Measurements from ENCODE around the gene MASP1. TPM values are rescaled to one million over a fixed set of nuclear protein-coding genes. Genes with fewer than 3 reads are reported as not detected.
A peak's percentile ranks its signal among the peaks of the same experiment; 100 is the strongest.

MASP1 gene
- total and polyA plus RNA-seq, 4 donors = 0.88 to 6.0 (median 3.2) TPM

- DNase-seq = no peak
- 81% methylated on average over 7 of the region's 7 CpGs for WGBS, 2 donors
- intact Hi-C loops (cut with DNase I) = no loop called here
- Histone ChIP-seq H3K27ac (ENCODE audit: low read depth in 1 of 2, low read length in 2 of 2) (no peak overlapping the region), H3K9me3 (ENCODE audit: control insufficient read depth, low read length) (no peaks in the 10 kb centered on the region), H3K4me1 (ENCODE audit: control insufficient read depth in 1 of 2, insufficient read depth in 2 of 2, low read length in 2 of 2) (no peaks in the 10 kb centered on the region), H3K4me3 (ENCODE audit: low read length in 2 of 2) (no peak overlapping the region), H3K36me3 (ENCODE audit: control insufficient read depth in 1 of 2, insufficient read depth in 2 of 2, low read length in 1 of 2) (no peaks in the 10 kb centered on the region), H3K27me3 (ENCODE audit: control insufficient read depth in 1 of 2, insufficient read depth in 2 of 2, low read length in 1 of 2) (no peaks in the 10 kb centered on the region)
- no peak for ATAC-seq (ENCODE audit: low FRiP score)
Measured at GRCh38 chr3:187322291-187322690, 30.8 kb upstream of the MASP1 start.

- 72 to 76% methylated on average over 1 of the region's 1 CpG for WGBS, 2 donors
- intact Hi-C loops (cut with DNase I) = no loop called here
Measured at GRCh38 chr3:187321766-187322165, 30.2 kb upstream of the MASP1 start.

GRCh38 chr3:187319699-187320302, 28.3 kb upstream of the MASP1 start:
- Histone ChIP-seq H3K27me3 (ENCODE audit: control insufficient read depth in 1 of 2, insufficient read depth in 2 of 2, low read length in 1 of 2) (no peaks in the 10 kb centered on the region), H3K4me1 (ENCODE audit: control insufficient read depth in 1 of 2, insufficient read depth in 2 of 2, low read length in 2 of 2) (no peaks in the 10 kb centered on the region), H3K27ac (ENCODE audit: low read depth in 1 of 2, low read length in 2 of 2) (no peak overlapping the region), H3K4me3 (ENCODE audit: low read length in 2 of 2) (no peak overlapping the region), H3K36me3 (ENCODE audit: control insufficient read depth in 1 of 2, insufficient read depth in 2 of 2, low read length in 1 of 2) (no peaks in the 10 kb centered on the region), H3K9me3 (ENCODE audit: control insufficient read depth, low read length) (no peaks in the 10 kb centered on the region)
- 38 to 45% methylated on average over 7 of the region's 7 CpGs for WGBS, 2 donors
- intact Hi-C loops (cut with DNase I) = loop anchor here (1.0 to 10.0 kb wide), 5 partner anchors 98 to 395 kb away; no protein-coding TSS in a partner anchor
- DNase-seq (peak; percentile 78 to 81), ATAC-seq (ENCODE audit: low FRiP score) (peak; percentile 94)

More at GRCh38 chr3:187321766-187322165, 30.2 kb upstream of the MASP1 start:
- no peaks in the 10 kb centered on the region for H3K36me3 ChIP-seq (ENCODE audit: control insufficient read depth in 1 of 2, insufficient read depth in 2 of 2, low read length in 1 of 2)
- H3K27ac ChIP-seq (ENCODE audit: low read depth in 1 of 2, low read length in 2 of 2) = no peak overlapping the region
- H3K9me3 ChIP-seq (ENCODE audit: control insufficient read depth, low read length) = no peaks in the 10 kb centered on the region
- no peaks in the 10 kb centered on the region for H3K4me1 ChIP-seq (ENCODE audit: control insufficient read depth in 1 of 2, insufficient read depth in 2 of 2, low read length in 2 of 2)
- no peak for ATAC-seq (ENCODE audit: low FRiP score)
- H3K27me3 ChIP-seq (ENCODE audit: control insufficient read depth in 1 of 2, insufficient read depth in 2 of 2, low read length in 1 of 2) = no peaks in the 10 kb centered on the region
- no peak for DNase-seq
- no peak overlapping the region for H3K4me3 ChIP-seq (ENCODE audit: low read length in 2 of 2)

GRCh38 chr3:187318819-187319616, 27.5 kb upstream of the MASP1 start:
- H3K4me3 ChIP-seq (ENCODE audit: low read length in 2 of 2) = peak overlapping the region; percentile 14 to 55
- no peaks in the 10 kb centered on the region for H3K4me1 ChIP-seq (ENCODE audit: control insufficient read depth in 1 of 2, insufficient read depth in 2 of 2, low read length in 2 of 2)
- ATAC-seq (ENCODE audit: low FRiP score) = peak; percentile 88
- WGBS, 2 donors = 12 to 13% methylated on average over 13 of the region's 13 CpGs
- no peaks in the 10 kb centered on the region for H3K27me3 ChIP-seq (ENCODE audit: control insufficient read depth in 1 of 2, insufficient read depth in 2 of 2, low read length in 1 of 2)
- no peak for DNase-seq
- H3K9me3 ChIP-seq (ENCODE audit: control insufficient read depth, low read length) = no peaks in the 10 kb centered on the region
- no peaks in the 10 kb centered on the region for H3K36me3 ChIP-seq (ENCODE audit: control insufficient read depth in 1 of 2, insufficient read depth in 2 of 2, low read length in 1 of 2)
- intact Hi-C loops (cut with DNase I) = loop anchor here (1.0 to 10.0 kb wide), 5 partner anchors 97 to 396 kb away; no protein-coding TSS in a partner anchor
- H3K27ac ChIP-seq (ENCODE audit: low read depth in 1 of 2, low read length in 2 of 2) = no peak overlapping the region

- no peak for DNase-seq
- no peak for ATAC-seq (ENCODE audit: low FRiP score)
- intact Hi-C loops (cut with DNase I) = loop anchor here in 1 of 2 donors (5.0 to 10.0 kb wide), 2 partner anchors 94 to 399 kb away; no protein-coding TSS in a partner anchor
- Histone ChIP-seq H3K4me1 (ENCODE audit: control insufficient read depth in 1 of 2, insufficient read depth in 2 of 2, low read length in 2 of 2) (no peaks in the 10 kb centered on the region), H3K27me3 (ENCODE audit: control insufficient read depth in 1 of 2, insufficient read depth in 2 of 2, low read length in 1 of 2) (no peaks in the 10 kb centered on the region), H3K36me3 (ENCODE audit: control insufficient read depth in 1 of 2, insufficient read depth in 2 of 2, low read length in 1 of 2) (no peaks in the 10 kb centered on the region), H3K9me3 (ENCODE audit: control insufficient read depth, low read length) (no peaks in the 10 kb centered on the region), H3K4me3 (ENCODE audit: low read length in 2 of 2) (no peak overlapping the region), H3K27ac (ENCODE audit: low read depth in 1 of 2, low read length in 2 of 2) (no peak overlapping the region)
- WGBS, 2 donors = 86 to 97% methylated on average over 5 of the region's 5 CpGs
Measured at GRCh38 chr3:187315872-187316271, 24.3 kb upstream of the MASP1 start.

- Histone ChIP-seq H3K27me3 (ENCODE audit: control insufficient read depth in 1 of 2, insufficient read depth in 2 of 2, low read length in 1 of 2) (no peaks in the 10 kb centered on the region), H3K4me3 (ENCODE audit: low read length in 2 of 2) (no peak overlapping the region), H3K36me3 (ENCODE audit: control insufficient read depth in 1 of 2, insufficient read depth in 2 of 2, low read length in 1 of 2) (no peaks in the 10 kb centered on the region), H3K27ac (ENCODE audit: low read depth in 1 of 2, low read length in 2 of 2) (no peak overlapping the region), H3K9me3 (ENCODE audit: control insufficient read depth, low read length) (no peaks in the 10 kb centered on the region), H3K4me1 (ENCODE audit: control insufficient read depth in 1 of 2, insufficient read depth in 2 of 2, low read length in 2 of 2) (no peaks in the 10 kb centered on the region)
- 61 to 65% methylated on average over 5 of the region's 5 CpGs for WGBS, 2 donors
- DNase-seq (no peak), ATAC-seq (ENCODE audit: low FRiP score) (no peak)
- intact Hi-C loops (cut with DNase I) = loop anchor here in 1 of 2 donors (10.0 kb wide), 1 partner anchor 401 kb away; no protein-coding TSS in a partner anchor
Measured at GRCh38 chr3:187314176-187314575, 22.6 kb upstream of the MASP1 start.

- H3K27ac ChIP-seq (ENCODE audit: low read depth in 1 of 2, low read length in 2 of 2) = no peak overlapping the region
- no peaks in the 10 kb centered on the region for H3K9me3 ChIP-seq (ENCODE audit: control insufficient read depth, low read length)
- H3K27me3 ChIP-seq (ENCODE audit: control insufficient read depth in 1 of 2, insufficient read depth in 2 of 2, low read length in 1 of 2) = no peaks in the 10 kb centered on the region
- no peak for ATAC-seq (ENCODE audit: low FRiP score)
- no peak overlapping the region for H3K4me3 ChIP-seq (ENCODE audit: low read length in 2 of 2)
- intact Hi-C loops (cut with DNase I) = loop anchor here in 1 of 2 donors (10.0 kb wide), 1 partner anchor 404 kb away; no protein-coding TSS in a partner anchor
- no peaks in the 10 kb centered on the region for H3K4me1 ChIP-seq (ENCODE audit: control insufficient read depth in 1 of 2, insufficient read depth in 2 of 2, low read length in 2 of 2)
- H3K36me3 ChIP-seq (ENCODE audit: control insufficient read depth in 1 of 2, insufficient read depth in 2 of 2, low read length in 1 of 2) = no peaks in the 10 kb centered on the region
- 89 to 94% methylated on average over 2 of the region's 2 CpGs for WGBS, 2 donors
- no peak for DNase-seq
Measured at GRCh38 chr3:187310954-187311470, 19.5 kb upstream of the MASP1 start.

GRCh38 chr3:187310226-187310625, 18.7 kb upstream of the MASP1 start:
- H3K4me1 ChIP-seq (ENCODE audit: control insufficient read depth in 1 of 2, insufficient read depth in 2 of 2, low read length in 2 of 2) = no peaks in the 10 kb centered on the region
- ATAC-seq (ENCODE audit: low FRiP score) (no peak), DNase-seq (no peak)
- no peak overlapping the region for H3K27ac ChIP-seq (ENCODE audit: low read depth in 1 of 2, low read length in 2 of 2)
- H3K4me3 ChIP-seq (ENCODE audit: low read length in 2 of 2) = no peak overlapping the region
- no peaks in the 10 kb centered on the region for H3K9me3 ChIP-seq (ENCODE audit: control insufficient read depth, low read length)
- intact Hi-C loops (cut with DNase I) = loop anchor here in 1 of 2 donors (10.0 kb wide), 1 partner anchor 405 kb away; no protein-coding TSS in a partner anchor
- no peaks in the 10 kb centered on the region for H3K27me3 ChIP-seq (ENCODE audit: control insufficient read depth in 1 of 2, insufficient read depth in 2 of 2, low read length in 1 of 2)
- no peaks in the 10 kb centered on the region for H3K36me3 ChIP-seq (ENCODE audit: control insufficient read depth in 1 of 2, insufficient read depth in 2 of 2, low read length in 1 of 2)
